Heart right ventricle (tissue), 16 donors: ENCODE results near the gene SELENOP. TPM values are rescaled to one million over a fixed set of nuclear protein-coding genes. Genes with fewer than 3 reads are reported as not detected.

Experiments used
- ATAC-seq, 8 donors: fragments of 200-7000 bp; cut with Tn5 transposase; one replicate each; pipeline ENCODE4 v1.9.1; 2020; ENCODE audit warnings: mild to moderate bottlenecking in 8 of 8, moderate library complexity in 8 of 8, moderate number of reproducible peaks in 1 of 8
- DNase-seq, 2 donors: peaks; one replicate each; pipeline ENCODE4 v3.0.0-alpha.2; 2020
- H3K27ac ChIP-seq, 10 donors: fragments of 200-600 bp; sonication (generic) in 2 of 10; one replicate each; pipeline versions ENCODE4 v1.5.0 to v1.8.0; 2020 to 2022; ENCODE audit warnings: mild to moderate bottlenecking in 3 of 10
- H3K27me3 ChIP-seq, 7 donors: fragments of 200-600 bp; one replicate each; pipeline ENCODE4 v1.8.0; 2021 to 2022; ENCODE audit warnings: mild to moderate bottlenecking in 2 of 7
- H3K36me3 ChIP-seq, 9 donors: fragments of 200-600 bp; sonication (generic) in 1 of 9; one replicate each; pipeline versions ENCODE4 v1.5.0 to v1.8.0; 2020 to 2022; ENCODE audit warnings: mild to moderate bottlenecking in 2 of 9
- H3K4me1 ChIP-seq, 9 donors: fragments of 200-600 bp; sonication (generic) in 1 of 9; one replicate each; pipeline versions ENCODE4 v1.5.0 to v1.8.0; 2020 to 2022; ENCODE audit warnings: mild to moderate bottlenecking in 4 of 9
- H3K4me3 ChIP-seq, 10 donors: fragments of 200-600 bp; sonication (generic) in 2 of 10; one replicate each; pipeline versions ENCODE4 v1.5.0 to v1.8.0; 2020 to 2022; ENCODE audit warnings: mild to moderate bottlenecking in 7 of 10, moderate library complexity in 2 of 10
- H3K9me3 ChIP-seq, 11 donors: fragments of 200-600 bp in 10 of 11; sonication (generic) in 2 of 11; one replicate each; pipeline versions ENCODE4 v1.5.0 to v1.8.0; 2013 to 2022; ENCODE audit warnings: mild to moderate bottlenecking in 2 of 11, control low read depth in 1 of 11, moderate library complexity in 1 of 11
- CTCF ChIP-seq, 9 donors: fragments of 200-600 bp; sonication (generic) in 2 of 9; IDR thresholded peaks; one replicate each; pipeline versions ENCODE4 v1.5.0 to v1.8.0; 2021 to 2022; ENCODE audit warnings: antibody characterized with exemption in 9 of 9, mild to moderate bottlenecking in 5 of 9, moderate library complexity in 1 of 9
- WGBS, 2 donors: extraction: QIAGEN DNeasy Blood & Tissue Kit; methylation state at CpG; one replicate each; pipeline ENCODE4 v1.1.7; 2013; ENCODE audit warnings: inconsistent platforms in 1 of 2; 5-methylcytosine and 5-hydroxymethylcytosine counted together
- intact Hi-C, 10 donors: fragments of 100-400 bp; cut with DNase I; formaldehyde crosslinking; loops; one replicate each; pipeline versions ENCODE4 v1.11.1 to v1.14.2; 2022
- polyA plus RNA-seq, 2 donors: library from polyadenylated mRNA; stranded (reverse); fragments of 200-250 nt; gene quantifications; one replicate each; pipeline ENCODE4 v1.2.3, GENCODE V29; 2013
- total RNA-seq, 10 donors: library from RNA; stranded (reverse); fragmentation: NEBNext Ultra II Directional in 3 of 10; extraction: Animal tissue kit (Norgen Biotek cat#: 25700) in 3 of 10; gene quantifications; one replicate each; pipeline versions ENCODE4 v1.2.1 to v1.2.4, GENCODE V29; 2021 to 2023
- donor health status: Arrhythmogenic right ventricular cardiomyopathy.
- donor health status: ischemic (EF 13 %, LVEDD 7.1; RV severe dilation, severe dysfunction).
- donor health status: healthy with polysubstance abuse.
- donor health status: DM: no; HTN: yes; CAD: no.
- donor health status: DM: no; HTN: no; CAD: no.
- donor health status: ischemic (EF 25% LVEDD 6.9; RV normal size, moderate dysfunction).
- donor health status: ischemic (EF 25% LVEDD 5.7; RV mildly dilated, moderate dysfunction).
- donor health status: healthy.
- donor health status: DM: yes; HTN: yes; CAD: no.
- donor health status: Ischemic cardiomyopathy.
- donor health status: ischemic (EF 35%, LVEDD 5.7; RV mildly dilated, moderate dysfunction).
- donor health status: nonischemic (EF 11% LVEDD 7.7; RV severe dilation, severe dysfunction).
- donor health status: DM: yes; HTN: yes; CAD: no.
- donor health status: PGD.
- donor health status: ischemic (EF 29% LVEDD 5.4; RV normal size, mild dysfunction).
- donor health status: nonischemic (EF 23%, LVEDD 6.1; RV moderate dilation, normal function).

SELENOP gene
- total and polyA plus RNA-seq, 12 donors, result 45.9 to 373 (median 169) TPM

GRCh38 chr5:42798284-42799240 is 13.1 kb downstream of the SELENOP start:
- H3K4me1 ChIP-seq, result no peaks in the 10 kb centered on the region
- H3K27ac ChIP-seq, result no peak overlapping the region
- intact Hi-C loops, result no loop called here
- peaks cover 0 to 49% (median 27%) of the 10 kb centered on the region in 9 donors for H3K36me3 ChIP-seq
- H3K4me3 ChIP-seq, result no peak overlapping the region
- no peaks in the 10 kb centered on the region for H3K27me3 ChIP-seq
- ATAC-seq (peak in 2 of 8 donors; percentile 16 to 34), DNase-seq (no peak)
- TF ChIP-seq CTCF (IDR thresholded peaks at IDR 0.05), result no peak
- peaks cover 0 to 20% (median 0%) of the 10 kb centered on the region in 11 donors for H3K9me3 ChIP-seq
- WGBS, 2 donors, result 95 to 96% methylated on average over 6 of the region's 6 CpGs

- H3K4me3 ChIP-seq, result no peak overlapping the region
- no peak for ATAC-seq
- intact Hi-C loops, result no loop called here
Measured at GRCh38 chr5:42791151-42791550, 20.5 kb downstream of the SELENOP start.

GRCh38 chr5:42787845-42788244 is 23.8 kb downstream of the SELENOP start:
- Histone ChIP-seq H3K27ac (no peak overlapping the region), H3K9me3 (peaks cover 0 to 63% (median 38%) of the 10 kb centered on the region in 11 donors), H3K4me1 (no peaks in the 10 kb centered on the region), H3K4me3 (no peak overlapping the region), H3K27me3 (no peaks in the 10 kb centered on the region), H3K36me3 (no peaks in the 10 kb centered on the region)
- WGBS, 2 donors, result 94 to 97% methylated on average over 1 of the region's 1 CpG
- DNase-seq, result no peak
- no peak for TF ChIP-seq CTCF (IDR thresholded peaks at IDR 0.05)
- no peak for ATAC-seq
- intact Hi-C loops, result no loop called here

More at GRCh38 chr5:42791151-42791550, 20.5 kb downstream of the SELENOP start:
- H3K27ac ChIP-seq, result no peak overlapping the region
- H3K27me3 ChIP-seq, result no peaks in the 10 kb centered on the region
- no peaks in the 10 kb centered on the region for H3K36me3 ChIP-seq
- no peak for TF ChIP-seq CTCF (IDR thresholded peaks at IDR 0.05)
- DNase-seq, result no peak
- H3K4me1 ChIP-seq, result no peaks in the 10 kb centered on the region
- peaks cover 0 to 45% (median 23%) of the 10 kb centered on the region in 11 donors for H3K9me3 ChIP-seq

- ATAC-seq, result no peak
- Histone ChIP-seq H3K9me3 (peaks cover 0 to 63% (median 38%) of the 10 kb centered on the region in 11 donors), H3K27me3 (no peaks in the 10 kb centered on the region), H3K4me3 (no peak overlapping the region), H3K27ac (no peak overlapping the region), H3K36me3 (no peaks in the 10 kb centered on the region), H3K4me1 (no peaks in the 10 kb centered on the region)
- TF ChIP-seq CTCF (IDR thresholded peaks at IDR 0.05), result no peak
- intact Hi-C loops, result no loop called here
- no peak for DNase-seq
Measured at GRCh38 chr5:42787073-42787472, 24.6 kb downstream of the SELENOP start.
